ENCODE results near the gene ZBTB25.

ZBTB25 gene

GRCh38 chr14:64465831-64466554 lies 37.6 kb downstream of the ZBTB25 start:
- Histone ChIP-seq H3K27ac (peak overlapping the region; percentile 60; the same call in 1 of the 2 replicates), H3K27me3 (ENCODE audit: insufficient read depth, low read depth, severe bottlenecking) (no peaks in the 10 kb centered on the region), H3K4me3 (ENCODE audit: low read depth, low read length) (peak overlapping the region; percentile 51), H3K9me3 (ENCODE audit: severe bottlenecking) (no peaks in the 10 kb centered on the region), H3K36me3 (peaks cover 5% of the 10 kb centered on the region)
- peak; percentile 29 for DNase-seq
- no peak for TF ChIP-seq CTCF (IDR thresholded peaks at IDR 0.05; ENCODE audit: low read depth, low read length)

- H3K27me3 ChIP-seq (ENCODE audit: insufficient read depth, low read depth, severe bottlenecking): no peaks in the 10 kb centered on the region
- DNase-seq: peak; percentile 83
These were observed 38.3 kb downstream of the ZBTB25 start, which contains the start of gene AKAP5 for GRCh38 chr14:64465191-64465822. Gene AKAP5, plus strand, starts transcription at chr14:64465499. Its CDS starts 2,896 bp downstream, at chr14:64468395.

GRCh38 chr14:64464651-64465050 lies 39.0 kb downstream of the ZBTB25 start:
- TF ChIP-seq CTCF (IDR thresholded peaks at IDR 0.05; ENCODE audit: low read depth, low read length): no peak
- peak overlapping the region; percentile 70 for H3K4me3 ChIP-seq (ENCODE audit: low read depth, low read length)
- DNase-seq: peak; percentile 14
- peak overlapping the region; percentile 66 for H3K27ac ChIP-seq
- H3K9me3 ChIP-seq (ENCODE audit: severe bottlenecking): no peaks in the 10 kb centered on the region
- H3K36me3 ChIP-seq: peaks cover 6% of the 10 kb centered on the region
- H3K27me3 ChIP-seq (ENCODE audit: insufficient read depth, low read depth, severe bottlenecking): no peaks in the 10 kb centered on the region

More at GRCh38 chr14:64465191-64465822, 38.3 kb downstream of the ZBTB25 start, which contains the start of gene AKAP5:
- TF ChIP-seq CTCF (IDR thresholded peaks at IDR 0.05; ENCODE audit: low read depth, low read length): no peak
- H3K27ac ChIP-seq: peak within 1 kb of the TSS; percentile 66
- H3K36me3 ChIP-seq: peaks cover 8% of the 10 kb centered on the region
- H3K9me3 ChIP-seq (ENCODE audit: severe bottlenecking): no peaks in the 10 kb centered on the region
- H3K4me3 ChIP-seq (ENCODE audit: low read depth, low read length): peak within 1 kb of the TSS; percentile 70

GRCh38 chr14:64463873-64464272 lies 39.8 kb downstream of the ZBTB25 start:
- Histone ChIP-seq H3K36me3 (peaks cover 12% of the 10 kb centered on the region), H3K9me3 (ENCODE audit: severe bottlenecking) (no peaks in the 10 kb centered on the region), H3K4me3 (ENCODE audit: low read depth, low read length) (no peak overlapping the region), H3K27me3 (ENCODE audit: insufficient read depth, low read depth, severe bottlenecking) (no peaks in the 10 kb centered on the region), H3K27ac (no peak overlapping the region)
- no peak for DNase-seq
- no peak for TF ChIP-seq CTCF (IDR thresholded peaks at IDR 0.05; ENCODE audit: low read depth, low read length)

- peaks cover 16% of the 10 kb centered on the region for H3K36me3 ChIP-seq
- TF ChIP-seq CTCF (IDR thresholded peaks at IDR 0.05; ENCODE audit: low read depth, low read length): no peak
- no peaks in the 10 kb centered on the region for H3K27me3 ChIP-seq (ENCODE audit: insufficient read depth, low read depth, severe bottlenecking)
- no peak for DNase-seq
- H3K4me3 ChIP-seq (ENCODE audit: low read depth, low read length): no peak overlapping the region
- no peaks in the 10 kb centered on the region for H3K9me3 ChIP-seq (ENCODE audit: severe bottlenecking)
- no peak overlapping the region for H3K27ac ChIP-seq
These were observed 40.4 kb downstream of the ZBTB25 start for GRCh38 chr14:64463195-64463594.
